ENCODE results near the gene CCNYL1.
"Not testable (repeated sequence)": the region's sequence is repeated elsewhere in the genome, so short reads cannot be mapped to it uniquely, and the experiment has no call there.

The CCNYL1 gene

DNA sequence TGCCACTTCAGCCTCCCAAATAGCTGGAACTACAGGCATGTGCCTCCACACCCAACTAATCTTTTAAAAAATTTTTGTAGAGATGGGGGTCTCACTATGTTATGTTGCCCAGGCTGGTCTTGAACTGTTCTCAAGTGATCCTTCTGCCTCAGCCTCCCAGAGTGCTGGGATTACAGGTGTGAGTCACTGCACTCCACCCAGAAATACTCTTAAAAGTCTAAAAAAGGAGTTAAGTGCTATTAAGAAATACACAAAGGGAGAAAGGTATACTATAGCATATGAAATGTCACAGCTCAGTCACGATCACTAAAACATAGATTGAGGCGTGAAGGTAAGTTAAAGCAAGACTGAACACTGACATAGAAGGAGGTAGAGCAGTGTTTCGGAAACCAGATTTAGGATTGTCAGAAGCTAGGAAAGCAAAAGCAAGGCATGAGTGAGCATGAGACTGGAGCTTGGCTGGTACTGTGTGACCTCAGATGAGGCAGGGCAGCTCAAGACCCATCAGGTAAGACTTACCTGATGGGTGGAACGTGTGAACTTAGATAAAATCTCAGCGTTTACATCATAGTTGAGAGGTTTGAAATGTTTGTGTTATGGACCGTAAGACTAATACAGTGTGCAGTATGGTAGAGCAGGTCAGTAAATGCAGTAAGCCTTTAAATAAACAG, 9.2 kb downstream of the CCNYL1 start:
- H3K36me3 ChIP-seq (ENCODE audit: control insufficient read depth, insufficient read depth, low read length), result peaks cover 18% of the 10 kb centered on the region
- WGBS, 2 experiments (ENCODE audit: insufficient coverage in 2 of 2), result 93 to 98% methylated on average over 6 of the region's 6 CpGs
- H3K9me3 ChIP-seq (ENCODE audit: control insufficient read depth, low read length), result no peaks in the 10 kb centered on the region
- no peak overlapping the region for H3K27ac ChIP-seq (ENCODE audit: low read depth, low read length, severe bottlenecking)
- H3K4me3 ChIP-seq (ENCODE audit: extremely low read depth, insufficient read depth, low read length, poor library complexity, severe bottlenecking), result no peak overlapping the region
- no peaks in the 10 kb centered on the region for H3K4me1 ChIP-seq (ENCODE audit: control insufficient read depth, insufficient read depth, low read length, poor library complexity, severe bottlenecking)

DNA sequence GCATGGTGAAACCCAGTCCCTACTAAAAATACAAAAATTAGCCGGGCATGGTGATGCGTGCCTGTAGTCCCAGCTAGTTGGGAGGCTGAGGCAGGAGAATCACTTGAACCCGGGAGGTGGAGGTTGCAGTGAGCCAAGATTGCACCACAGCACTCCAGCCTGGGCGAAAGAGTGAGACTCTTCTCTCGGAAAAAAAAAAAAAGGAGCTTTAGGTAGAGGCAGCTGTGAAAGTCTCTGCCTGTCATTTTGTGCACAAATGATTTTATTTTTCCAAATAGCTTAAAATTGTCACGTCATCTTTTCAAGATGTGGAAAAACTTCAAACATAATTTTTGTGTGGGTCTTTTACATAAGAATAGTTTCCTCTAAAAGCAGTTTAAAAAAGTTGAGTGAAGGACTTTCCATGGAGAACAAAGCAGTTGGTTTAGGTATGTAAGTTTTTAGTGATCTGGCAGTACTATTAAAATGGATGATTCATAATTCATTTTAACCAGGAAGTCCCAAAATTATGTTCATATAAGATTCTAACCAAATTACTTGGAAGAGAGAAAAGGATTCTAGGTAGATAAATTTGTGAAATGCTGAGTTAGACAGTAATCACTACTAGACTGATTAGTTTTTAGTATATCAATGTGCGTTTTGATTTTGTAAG, 11.5 kb downstream of the CCNYL1 start:
- WGBS, 2 experiments (ENCODE audit: insufficient coverage in 2 of 2), result 91% methylated on average over 3 to 4 of the region's 7 CpGs
- Histone ChIP-seq H3K4me1 (ENCODE audit: control insufficient read depth, insufficient read depth, low read length, poor library complexity, severe bottlenecking) (peaks cover 2% of the 10 kb centered on the region), H3K27ac (ENCODE audit: low read depth, low read length, severe bottlenecking) (no peak overlapping the region), H3K36me3 (ENCODE audit: control insufficient read depth, insufficient read depth, low read length) (peaks cover 8% of the 10 kb centered on the region), H3K4me3 (ENCODE audit: extremely low read depth, insufficient read depth, low read length, poor library complexity, severe bottlenecking) (no peak overlapping the region), H3K9me3 (ENCODE audit: control insufficient read depth, low read length) (no peaks in the 10 kb centered on the region)

DNA sequence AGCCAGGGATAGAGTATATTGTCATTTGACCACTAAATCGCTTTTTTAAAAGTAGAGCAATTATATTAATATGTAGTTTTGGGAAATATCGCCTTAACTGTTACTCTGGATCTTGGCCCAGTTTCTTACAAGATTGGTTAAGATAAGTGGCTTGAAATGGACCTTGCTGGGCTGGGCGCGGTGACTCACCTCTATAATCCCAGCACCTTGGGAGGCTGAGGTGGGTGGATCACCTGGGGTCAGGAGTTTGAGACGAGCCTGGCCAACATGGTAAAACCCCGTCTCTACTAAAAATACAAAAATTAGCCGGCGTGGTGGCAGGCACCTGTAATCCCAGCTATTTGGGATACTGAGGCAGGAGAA, 12.0 kb downstream of the CCNYL1 start:
- H3K9me3 ChIP-seq (ENCODE audit: control insufficient read depth, low read length); H3K4me3 ChIP-seq (ENCODE audit: extremely low read depth, insufficient read depth, low read length, poor library complexity, severe bottlenecking); H3K4me1 ChIP-seq (ENCODE audit: control insufficient read depth, insufficient read depth, low read length, poor library complexity, severe bottlenecking); H3K27ac ChIP-seq (ENCODE audit: low read depth, low read length, severe bottlenecking): not testable (repeated sequence)
- peaks cover 12% of the 10 kb centered on the region for H3K36me3 ChIP-seq (ENCODE audit: control insufficient read depth, insufficient read depth, low read length)
- WGBS, 2 experiments (ENCODE audit: insufficient coverage in 2 of 2), result 100% methylated on average over 1 to 3 of the region's 8 CpGs

DNA sequence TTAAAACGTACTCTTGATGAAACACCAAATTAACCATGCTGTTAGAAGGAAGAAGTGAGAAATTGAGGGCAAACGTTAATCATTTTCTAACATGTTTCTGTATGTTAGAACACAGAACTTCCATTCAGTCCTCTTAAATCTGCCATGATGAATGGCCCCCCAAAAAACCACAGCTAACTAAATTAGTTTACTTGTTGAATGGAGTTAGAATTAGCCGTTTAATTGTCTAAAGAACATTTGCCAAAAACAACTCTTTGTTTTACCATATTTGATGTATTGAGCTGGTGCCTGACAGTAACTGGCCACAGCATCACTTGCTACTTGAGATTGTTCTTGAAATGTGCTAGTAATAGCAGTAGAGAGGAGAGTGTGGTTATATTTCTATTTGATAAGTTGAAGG, 12.7 kb downstream of the CCNYL1 start:
- Histone ChIP-seq H3K4me1 (ENCODE audit: control insufficient read depth, insufficient read depth, low read length, poor library complexity, severe bottlenecking) (peaks cover 2% of the 10 kb centered on the region), H3K36me3 (ENCODE audit: control insufficient read depth, insufficient read depth, low read length) (peaks cover 15% of the 10 kb centered on the region), H3K4me3 (ENCODE audit: extremely low read depth, insufficient read depth, low read length, poor library complexity, severe bottlenecking) (no peak overlapping the region), H3K9me3 (ENCODE audit: control insufficient read depth, low read length) (no peaks in the 10 kb centered on the region), H3K27ac (ENCODE audit: low read depth, low read length, severe bottlenecking) (no peak overlapping the region)
- WGBS, 2 experiments (ENCODE audit: insufficient coverage in 2 of 2), result 100% methylated on average over 1 of the region's 3 CpGs; no CpG with 5 or more reads in 1 of the 2 experiments

DNA sequence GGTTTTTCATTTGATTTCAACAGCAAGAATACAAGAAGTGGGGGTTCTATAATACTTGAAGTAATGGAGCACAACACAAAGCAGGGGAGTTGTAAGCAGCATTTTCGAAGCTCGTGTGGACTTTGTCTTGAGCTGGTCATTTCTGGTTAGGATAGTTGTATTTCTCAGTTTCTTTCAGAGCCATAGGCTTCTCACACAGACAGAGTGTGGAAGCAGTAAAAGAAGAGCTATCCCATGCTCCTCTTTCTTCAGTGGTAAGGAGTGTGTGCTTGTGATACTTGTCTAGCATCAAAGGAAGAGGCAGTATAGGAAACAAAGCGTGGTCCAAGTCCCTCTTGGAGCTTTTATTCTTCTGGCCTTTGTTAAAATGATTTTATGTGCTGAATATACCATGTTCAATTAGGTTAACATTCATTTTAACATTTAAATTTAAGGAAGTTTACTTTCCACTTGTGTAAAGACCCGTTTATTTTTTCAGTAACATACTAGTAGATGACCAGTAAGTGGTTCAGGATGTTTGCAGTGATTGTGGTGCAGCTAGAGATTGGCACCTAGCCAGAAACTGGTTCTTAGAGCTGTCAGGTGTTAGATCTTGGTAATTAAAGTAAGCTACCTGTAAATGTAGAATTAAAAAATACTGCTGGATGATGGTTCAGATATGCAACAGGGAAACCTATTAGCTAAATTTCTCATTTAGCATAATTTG, 14.6 kb downstream of the CCNYL1 start:
- H3K4me1 ChIP-seq (ENCODE audit: control insufficient read depth, insufficient read depth, low read length, poor library complexity, severe bottlenecking), result peaks cover 2% of the 10 kb centered on the region
- WGBS, 2 experiments (ENCODE audit: insufficient coverage in 2 of 2), result 92% methylated on average over 2 of the region's 4 CpGs; no CpG with 5 or more reads in 1 of the 2 experiments

DNA sequence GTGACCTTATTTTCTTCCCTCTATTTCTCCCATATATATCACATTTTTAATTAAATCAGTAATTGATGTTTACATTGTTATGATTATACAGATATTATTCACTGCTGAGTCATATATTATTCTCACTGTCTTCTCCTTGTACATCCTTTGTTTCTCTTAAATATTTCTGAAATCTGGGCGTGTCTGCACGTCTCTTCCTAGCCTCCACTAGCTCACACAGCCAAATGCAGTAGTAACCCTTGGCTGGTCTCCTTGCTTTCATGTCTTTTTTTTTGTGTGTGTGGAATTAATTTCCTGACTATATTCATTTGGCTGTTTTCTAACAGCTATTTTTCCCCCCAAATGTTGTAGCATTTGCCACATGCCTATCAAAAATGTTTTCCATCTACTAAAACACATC, 15.8 kb downstream of the CCNYL1 start:
- no peaks in the 10 kb centered on the region for H3K9me3 ChIP-seq (ENCODE audit: control insufficient read depth, low read length)
- 100% methylated on average over 2 of the region's 2 CpGs; no CpG with 5 or more reads in 1 of the 2 experiments for WGBS, 2 experiments (ENCODE audit: insufficient coverage in 2 of 2)
- H3K4me1 ChIP-seq (ENCODE audit: control insufficient read depth, insufficient read depth, low read length, poor library complexity, severe bottlenecking), result peaks cover 2% of the 10 kb centered on the region
- H3K36me3 ChIP-seq (ENCODE audit: control insufficient read depth, insufficient read depth, low read length), result peaks cover 29% of the 10 kb centered on the region
- peak overlapping the region; percentile 1 for H3K27ac ChIP-seq (ENCODE audit: low read depth, low read length, severe bottlenecking)
- no peak overlapping the region for H3K4me3 ChIP-seq (ENCODE audit: extremely low read depth, insufficient read depth, low read length, poor library complexity, severe bottlenecking)

More for the DNA sequence above, 14.6 kb downstream of the CCNYL1 start:
- H3K9me3 ChIP-seq (ENCODE audit: control insufficient read depth, low read length), result no peaks in the 10 kb centered on the region
- no peak overlapping the region for H3K27ac ChIP-seq (ENCODE audit: low read depth, low read length, severe bottlenecking)
- no peak overlapping the region for H3K4me3 ChIP-seq (ENCODE audit: extremely low read depth, insufficient read depth, low read length, poor library complexity, severe bottlenecking)
- peaks cover 29% of the 10 kb centered on the region for H3K36me3 ChIP-seq (ENCODE audit: control insufficient read depth, insufficient read depth, low read length)

DNA sequence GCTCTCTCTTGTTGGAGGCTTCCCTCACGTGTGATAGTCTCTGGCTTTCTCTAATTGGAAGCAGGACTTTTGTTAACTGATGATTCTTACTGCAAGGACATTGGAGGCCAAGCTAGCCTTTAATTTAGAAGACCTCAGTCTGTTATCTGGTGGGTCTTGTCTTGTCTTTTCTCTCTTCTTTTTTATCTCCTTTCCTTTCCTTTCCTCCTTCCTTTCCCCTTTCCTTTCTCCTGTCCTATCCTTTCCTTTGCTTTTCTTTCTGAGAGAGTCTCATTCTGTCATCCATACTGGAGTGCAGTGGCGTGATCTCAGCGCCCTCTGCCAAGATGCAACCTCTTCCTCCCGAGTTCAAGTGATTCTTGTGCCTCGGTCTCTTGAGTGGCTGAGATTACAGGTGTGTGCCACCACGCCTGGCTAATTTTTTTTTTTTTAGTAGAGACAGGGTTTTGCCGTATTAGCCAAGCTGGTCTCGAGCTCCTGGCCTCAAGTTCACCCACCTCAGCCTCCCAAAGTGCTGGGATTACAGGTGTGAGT, 18.1 kb downstream of the CCNYL1 start:
- 89 to 91% methylated on average over 4 of the region's 8 CpGs for WGBS, 2 experiments (ENCODE audit: insufficient coverage in 2 of 2)
- Histone ChIP-seq H3K27ac (ENCODE audit: low read depth, low read length, severe bottlenecking) (no peak overlapping the region), H3K9me3 (ENCODE audit: control insufficient read depth, low read length) (no peaks in the 10 kb centered on the region), H3K4me3 (ENCODE audit: extremely low read depth, insufficient read depth, low read length, poor library complexity, severe bottlenecking) (no peak overlapping the region), H3K36me3 (ENCODE audit: control insufficient read depth, insufficient read depth, low read length) (peaks cover 44% of the 10 kb centered on the region), H3K4me1 (ENCODE audit: control insufficient read depth, insufficient read depth, low read length, poor library complexity, severe bottlenecking) (peaks cover 2% of the 10 kb centered on the region)

DNA sequence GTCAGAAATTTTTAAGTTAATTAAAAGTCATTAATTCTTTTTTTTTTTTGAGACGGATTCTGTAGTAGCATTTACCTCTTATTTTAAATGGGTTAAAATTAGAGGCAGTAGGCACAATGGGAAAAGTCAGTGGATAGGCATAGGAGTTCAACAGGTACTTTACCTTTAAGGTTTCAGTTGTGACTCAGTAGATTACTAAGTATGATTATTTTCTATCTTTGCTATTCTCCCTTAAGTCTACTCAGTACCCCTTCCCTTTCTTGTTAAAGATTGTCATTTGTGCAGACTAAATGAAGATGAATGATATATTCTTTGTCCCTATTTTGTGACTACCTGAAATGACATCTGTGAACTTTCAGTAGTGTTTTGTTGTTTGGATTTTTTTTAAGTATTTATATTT, 19.7 kb downstream of the CCNYL1 start:
- Histone ChIP-seq H3K9me3 (ENCODE audit: control insufficient read depth, low read length) (no peaks in the 10 kb centered on the region), H3K4me1 (ENCODE audit: control insufficient read depth, insufficient read depth, low read length, poor library complexity, severe bottlenecking) (peaks cover 2% of the 10 kb centered on the region), H3K4me3 (ENCODE audit: extremely low read depth, insufficient read depth, low read length, poor library complexity, severe bottlenecking) (no peak overlapping the region), H3K36me3 (ENCODE audit: control insufficient read depth, insufficient read depth, low read length) (peaks cover 52% of the 10 kb centered on the region), H3K27ac (ENCODE audit: low read depth, low read length, severe bottlenecking) (no peak overlapping the region)
- WGBS, 2 experiments (ENCODE audit: insufficient coverage in 2 of 2), result no CpG with 5 or more reads among the region's 1 CpG

DNA sequence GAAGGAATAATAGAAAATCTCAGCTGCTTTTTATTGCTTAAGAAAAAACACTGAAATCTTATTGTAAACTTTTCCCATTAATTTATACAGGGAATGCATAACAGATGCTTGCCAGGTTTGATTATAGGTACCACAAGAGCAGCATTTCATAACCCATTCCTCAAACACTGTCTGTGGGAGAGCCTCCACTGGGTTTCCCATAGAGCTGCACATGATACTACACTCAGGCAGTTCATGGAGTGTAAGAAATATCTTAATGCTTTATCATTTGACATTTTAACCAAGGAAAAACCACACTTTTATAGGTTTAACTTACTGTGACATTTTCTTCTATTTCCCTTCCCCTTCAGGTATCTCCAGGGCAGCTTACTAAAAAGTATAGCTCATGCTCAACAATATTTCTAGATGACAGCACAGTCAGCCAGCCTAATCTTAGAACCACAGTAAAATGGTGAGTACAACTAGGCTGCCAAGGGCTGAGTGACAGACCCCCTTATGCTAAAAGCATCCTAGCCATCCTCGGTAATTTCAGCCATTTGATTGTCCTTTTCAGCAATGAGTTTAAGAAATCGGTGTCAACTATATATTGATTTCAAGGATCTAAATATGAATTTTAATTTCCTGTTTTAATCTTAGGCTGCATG, 22.3 kb downstream of the CCNYL1 start:
- WGBS, 2 experiments (ENCODE audit: insufficient coverage in 2 of 2), result no CpG with 5 or more reads among the region's 2 CpGs
- Histone ChIP-seq H3K27ac (ENCODE audit: low read depth, low read length, severe bottlenecking) (no peak overlapping the region), H3K4me1 (ENCODE audit: control insufficient read depth, insufficient read depth, low read length, poor library complexity, severe bottlenecking) (no peaks in the 10 kb centered on the region), H3K36me3 (ENCODE audit: control insufficient read depth, insufficient read depth, low read length) (peaks cover 45% of the 10 kb centered on the region), H3K4me3 (ENCODE audit: extremely low read depth, insufficient read depth, low read length, poor library complexity, severe bottlenecking) (no peak overlapping the region), H3K9me3 (ENCODE audit: control insufficient read depth, low read length) (no peaks in the 10 kb centered on the region)

DNA sequence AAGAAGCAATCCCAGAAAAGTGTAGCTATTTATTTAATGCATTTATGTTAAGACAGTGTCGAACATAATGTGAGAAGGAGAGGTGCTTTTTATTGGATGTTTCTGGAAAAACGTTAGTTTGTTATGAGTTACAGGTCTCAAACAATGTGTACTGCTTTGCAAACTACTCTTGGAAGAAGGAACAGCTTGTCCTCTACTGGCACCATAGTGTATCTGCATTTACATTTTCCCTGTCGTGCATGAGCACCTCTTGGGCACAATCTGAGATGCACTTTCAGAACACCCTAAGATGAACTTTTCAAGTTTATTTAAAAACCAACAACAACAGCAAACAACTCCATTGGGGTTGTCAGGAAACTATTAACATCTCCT, 22.8 kb downstream of the CCNYL1 start:
- 72 to 91% methylated on average over 3 of the region's 3 CpGs for WGBS, 2 experiments (ENCODE audit: insufficient coverage in 2 of 2)

More for the DNA sequence above, 22.8 kb downstream of the CCNYL1 start:
- no peak overlapping the region for H3K27ac ChIP-seq (ENCODE audit: low read depth, low read length, severe bottlenecking)
- peaks cover 47% of the 10 kb centered on the region for H3K36me3 ChIP-seq (ENCODE audit: control insufficient read depth, insufficient read depth, low read length)
- H3K9me3 ChIP-seq (ENCODE audit: control insufficient read depth, low read length), result no peaks in the 10 kb centered on the region
- H3K4me1 ChIP-seq (ENCODE audit: control insufficient read depth, insufficient read depth, low read length, poor library complexity, severe bottlenecking), result no peaks in the 10 kb centered on the region
- H3K4me3 ChIP-seq (ENCODE audit: extremely low read depth, insufficient read depth, low read length, poor library complexity, severe bottlenecking), result no peak overlapping the region

Data from mesodermal cell (in vitro differentiated cells).